Liver (tissue), 9 donors: ENCODE measurements around the gene CLK1. TPM values are rescaled to one million over a fixed set of nuclear protein-coding genes. Genes with fewer than 3 reads are reported as not detected.

Experiments used
- DNase-seq: peaks from one replicate; pipeline ENCODE4 v3.0.0-alpha.2; 2017; ENCODE audit warnings: low spot score
- H3K27ac ChIP-seq, 2 donors: one replicate each; pipeline ENCODE4 v1.7.0; 2013; ENCODE audit warnings: inconsistent platforms in 2 of 2, low read length in 2 of 2, control low read depth in 1 of 2, low read depth in 1 of 2, mild to moderate bottlenecking in 1 of 2
- H3K27me3 ChIP-seq, 4 donors: one replicate each; pipeline versions ENCODE4 v1.6.1 to v1.7.0; 2013; ENCODE audit warnings: low read length in 3 of 4, inconsistent platforms in 1 of 4, mild to moderate bottlenecking in 1 of 4, moderate library complexity in 1 of 4; ENCODE audit not compliant: control insufficient read depth in 4 of 4, insufficient read depth in 4 of 4
- H3K36me3 ChIP-seq, 4 donors: one replicate each; pipeline versions ENCODE4 v1.6.1 to v1.7.0; 2013; ENCODE audit warnings: low read length in 3 of 4, mild to moderate bottlenecking in 3 of 4, low read depth in 1 of 4, moderate library complexity in 1 of 4; ENCODE audit not compliant: control insufficient read depth in 4 of 4, insufficient read depth in 3 of 4
- H3K4me1 ChIP-seq, 4 donors: one replicate each; pipeline versions ENCODE4 v1.6.1 to v1.7.0; 2013; ENCODE audit warnings: low read length in 3 of 4, mild to moderate bottlenecking in 3 of 4, moderate library complexity in 1 of 4; ENCODE audit not compliant: control insufficient read depth in 4 of 4, insufficient read depth in 4 of 4
- H3K4me3 ChIP-seq, 3 donors: one replicate each; pipeline versions ENCODE4 v1.6.1 to v1.7.0; 2013; ENCODE audit warnings: low read length in 3 of 3, control low read depth in 1 of 3, low read depth in 1 of 3, mild to moderate bottlenecking in 1 of 3
- H3K9ac ChIP-seq, 2 donors: one replicate each; pipeline ENCODE4 v1.7.0; 2013; ENCODE audit warnings: low read length in 2 of 2, mild to moderate bottlenecking in 2 of 2, moderate library complexity in 2 of 2, control low read depth in 1 of 2, low read depth in 1 of 2
- H3K9me3 ChIP-seq, 4 donors: one replicate each; pipeline versions ENCODE4 v1.6.1 to v1.7.0; 2013; ENCODE audit warnings: low read length in 3 of 4; ENCODE audit not compliant: control insufficient read depth in 4 of 4
- EGR1 ChIP-seq, 2 donors: IDR thresholded peaks; 2 replicates each; pipeline ENCODE4 v1.6.1; 2016 to 2018; ENCODE audit warnings: antibody characterized with exemption in 2 of 2, low read depth in 2 of 2
- GABPA ChIP-seq, 2 donors: IDR thresholded peaks in 1 of 2; conservative IDR thresholded peaks in 1 of 2; 2 replicates each; pipeline ENCODE4 v1.6.1; 2016; ENCODE audit warnings: antibody characterized with exemption in 2 of 2, mild to moderate bottlenecking in 1 of 2, moderate library complexity in 1 of 2
- HNF4A ChIP-seq, 2 donors: conservative IDR thresholded peaks; 2 replicates each; pipeline ENCODE4 v1.6.1; 2016; ENCODE audit warnings: antibody characterized with exemption in 2 of 2, mild to moderate bottlenecking in 2 of 2
- JUND ChIP-seq, 2 donors: IDR thresholded peaks; 2 replicates each; pipeline ENCODE4 v1.6.1; 2016; ENCODE audit warnings: antibody characterized with exemption in 2 of 2
- MAX ChIP-seq: IDR thresholded peaks from 2 replicates; pipeline ENCODE4 v1.6.1; 2016; ENCODE audit warnings: antibody characterized with exemption
- RAD21 ChIP-seq, 2 donors: IDR thresholded peaks; 2 replicates each; pipeline ENCODE4 v1.6.1; 2016; ENCODE audit warnings: antibody characterized with exemption in 2 of 2, mild to moderate bottlenecking in 2 of 2
- REST ChIP-seq: IDR thresholded peaks from 2 replicates; pipeline ENCODE4 v1.6.1; 2016; ENCODE audit warnings: antibody characterized with exemption, mild to moderate bottlenecking
- RXRA ChIP-seq, 2 donors: IDR thresholded peaks; 2 replicates each; pipeline ENCODE4 v1.6.1; 2017 to 2018; ENCODE audit warnings: antibody characterized with exemption in 2 of 2, mild to moderate bottlenecking in 1 of 2
- TAF1 ChIP-seq: conservative IDR thresholded peaks from 2 replicates; pipeline ENCODE4 v1.6.1; 2016; ENCODE audit warnings: antibody characterized with exemption, mild to moderate bottlenecking
- WGBS: extraction: QIAGEN DNeasy Blood & Tissue Kit; methylation state at CpG from one replicate; pipeline ENCODE4 v1.1.7; 2013; 5-methylcytosine and 5-hydroxymethylcytosine counted together
- polyA plus RNA-seq, 2 donors: library from polyadenylated mRNA; stranded (reverse) in 1 of 2; unstranded in 1 of 2; fragments of 200-250 nt in 1 of 2; fragments of >200 nt in 1 of 2; fragmentation: Nextera tagmentation in 1 of 2; extraction: Ambion mirVana in 1 of 2; gene quantifications; one replicate each; pipeline versions ENCODE4 v1.2.1 to v1.2.3, GENCODE V29; 2013 to 2015
- total RNA-seq, 2 donors: library from RNA; depleted of rRNA; stranded (reverse); fragments of >200 nt; gene quantifications; one replicate each; pipeline ENCODE4 v1.2.3, GENCODE V29; 2014
- TF ChIP-seq, protein P1 (sequence below): IDR thresholded peaks from 2 replicates; pipeline ENCODE4 v1.6.1; 2016; ENCODE audit warnings: antibody characterized with exemption
- TF ChIP-seq, protein P2 (sequence below): fragments of 150-350 bp; IDR thresholded peaks from 2 replicates; pipeline ENCODE4 v1.5.1; 2017; ENCODE audit warnings: improper control_type of control experiment, low read depth, low read length; ENCODE audit not compliant: missing input control
- donor health status: healthy.
- donor health status: healthy.
- donor health status: healthy.
- donor health status: healthy.
- donor health status: healthy.

The CLK1 gene
- total and polyA plus RNA-seq, 4 donors: 21.2 to 86.3 (median 61.8) TPM

GRCh38 chr2:200810998-200811332, 53.5 kb downstream of the CLK1 start:
- H3K9ac ChIP-seq: peak overlapping the region; percentile 3 to 57
- TF ChIP-seq MAX (no peak), TAF1 (peak; percentile 50), REST (peak; percentile 73)
- TF ChIP-seq, protein P1, sequence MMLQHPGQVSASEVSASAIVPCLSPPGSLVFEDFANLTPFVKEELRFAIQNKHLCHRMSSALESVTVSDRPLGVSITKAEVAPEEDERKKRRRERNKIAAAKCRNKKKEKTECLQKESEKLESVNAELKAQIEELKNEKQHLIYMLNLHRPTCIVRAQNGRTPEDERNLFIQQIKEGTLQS: no peak
- H3K27me3 ChIP-seq: no peaks in the 10 kb centered on the region
- 7% methylated on average over 11 of the region's 11 CpGs for WGBS
- H3K36me3 ChIP-seq: peaks cover 0 to 22% (median 20%) of the 10 kb centered on the region in 4 donors
- H3K4me3 ChIP-seq: peak overlapping the region; percentile 44 to 98 (median 53)
- no peak for DNase-seq
- H3K27ac ChIP-seq: peak overlapping the region; percentile 97
- H3K9me3 ChIP-seq: no peaks in the 10 kb centered on the region
- peaks cover 0 to 37% (median 21%) of the 10 kb centered on the region in 4 donors for H3K4me1 ChIP-seq

GRCh38 chr2:200810252-200810997, 54.0 kb downstream of the CLK1 start:
- 21% methylated on average over 6 of the region's 6 CpGs for WGBS
- H3K36me3 ChIP-seq: peaks cover 0 to 17% (median 15%) of the 10 kb centered on the region in 4 donors
- no peak for DNase-seq
- TF ChIP-seq RAD21 (IDR thresholded peaks at IDR 0.05) (peak in 1 of 2 donors; percentile 18), RXRA (IDR thresholded peaks at IDR 0.05) (peak in 1 of 2 donors; percentile 26), EGR1 (IDR thresholded peaks at IDR 0.05; ENCODE audit: low read depth in 2 of 2) (no peak), JUND (IDR thresholded peaks at IDR 0.05) (peak in 1 of 2 donors; percentile 36), HNF4A (conservative IDR thresholded peaks at IDR 0.05) (peak in 1 of 2 donors; percentile 39)
- peak overlapping the region; percentile 97 for H3K27ac ChIP-seq
- no peaks in the 10 kb centered on the region for H3K27me3 ChIP-seq
- peak overlapping the region; percentile 44 to 98 (median 53) for H3K4me3 ChIP-seq
- peaks cover 0 to 37% (median 21%) of the 10 kb centered on the region in 4 donors for H3K4me1 ChIP-seq
- H3K9ac ChIP-seq: peak overlapping the region; percentile 3 to 57
- H3K9me3 ChIP-seq: no peaks in the 10 kb centered on the region

- peak overlapping the region; percentile 97 for H3K27ac ChIP-seq
- peaks cover 0 to 37% (median 20%) of the 10 kb centered on the region in 4 donors for H3K4me1 ChIP-seq
- 77% methylated on average over 7 of the region's 7 CpGs for WGBS
Observed at GRCh38 chr2:200809506-200810251, 54.8 kb downstream of the CLK1 start.

More at GRCh38 chr2:200809506-200810251, 54.8 kb downstream of the CLK1 start:
- TF ChIP-seq, protein P2, sequence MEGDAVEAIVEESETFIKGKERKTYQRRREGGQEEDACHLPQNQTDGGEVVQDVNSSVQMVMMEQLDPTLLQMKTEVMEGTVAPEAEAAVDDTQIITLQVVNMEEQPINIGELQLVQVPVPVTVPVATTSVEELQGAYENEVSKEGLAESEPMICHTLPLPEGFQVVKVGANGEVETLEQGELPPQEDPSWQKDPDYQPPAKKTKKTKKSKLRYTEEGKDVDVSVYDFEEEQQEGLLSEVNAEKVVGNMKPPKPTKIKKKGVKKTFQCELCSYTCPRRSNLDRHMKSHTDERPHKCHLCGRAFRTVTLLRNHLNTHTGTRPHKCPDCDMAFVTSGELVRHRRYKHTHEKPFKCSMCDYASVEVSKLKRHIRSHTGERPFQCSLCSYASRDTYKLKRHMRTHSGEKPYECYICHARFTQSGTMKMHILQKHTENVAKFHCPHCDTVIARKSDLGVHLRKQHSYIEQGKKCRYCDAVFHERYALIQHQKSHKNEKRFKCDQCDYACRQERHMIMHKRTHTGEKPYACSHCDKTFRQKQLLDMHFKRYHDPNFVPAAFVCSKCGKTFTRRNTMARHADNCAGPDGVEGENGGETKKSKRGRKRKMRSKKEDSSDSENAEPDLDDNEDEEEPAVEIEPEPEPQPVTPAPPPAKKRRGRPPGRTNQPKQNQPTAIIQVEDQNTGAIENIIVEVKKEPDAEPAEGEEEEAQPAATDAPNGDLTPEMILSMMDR: no peak
- TF ChIP-seq, protein P1: no peak
- TF ChIP-seq REST (no peak), GABPA (IDR thresholded peaks at IDR 0.05 in 1 of 2, conservative IDR thresholded peaks at IDR 0.05 in 1 of 2) (no peak)
- Histone ChIP-seq H3K9ac (no peak overlapping the region), H3K9me3 (no peaks in the 10 kb centered on the region), H3K27me3 (no peaks in the 10 kb centered on the region), H3K36me3 (peaks cover 0 to 10% (median 8%) of the 10 kb centered on the region in 4 donors), H3K4me3 (no peak overlapping the region)
- no peak for DNase-seq
